HuH-7.5 (cell line): ENCODE results near the gene ZSCAN18.

Source experiments
- DNase-seq: peaks from one replicate; pipeline ENCODE4 v3.0.0; 2011; ENCODE audit warnings: low spot score

Gene ZSCAN18

DNA sequence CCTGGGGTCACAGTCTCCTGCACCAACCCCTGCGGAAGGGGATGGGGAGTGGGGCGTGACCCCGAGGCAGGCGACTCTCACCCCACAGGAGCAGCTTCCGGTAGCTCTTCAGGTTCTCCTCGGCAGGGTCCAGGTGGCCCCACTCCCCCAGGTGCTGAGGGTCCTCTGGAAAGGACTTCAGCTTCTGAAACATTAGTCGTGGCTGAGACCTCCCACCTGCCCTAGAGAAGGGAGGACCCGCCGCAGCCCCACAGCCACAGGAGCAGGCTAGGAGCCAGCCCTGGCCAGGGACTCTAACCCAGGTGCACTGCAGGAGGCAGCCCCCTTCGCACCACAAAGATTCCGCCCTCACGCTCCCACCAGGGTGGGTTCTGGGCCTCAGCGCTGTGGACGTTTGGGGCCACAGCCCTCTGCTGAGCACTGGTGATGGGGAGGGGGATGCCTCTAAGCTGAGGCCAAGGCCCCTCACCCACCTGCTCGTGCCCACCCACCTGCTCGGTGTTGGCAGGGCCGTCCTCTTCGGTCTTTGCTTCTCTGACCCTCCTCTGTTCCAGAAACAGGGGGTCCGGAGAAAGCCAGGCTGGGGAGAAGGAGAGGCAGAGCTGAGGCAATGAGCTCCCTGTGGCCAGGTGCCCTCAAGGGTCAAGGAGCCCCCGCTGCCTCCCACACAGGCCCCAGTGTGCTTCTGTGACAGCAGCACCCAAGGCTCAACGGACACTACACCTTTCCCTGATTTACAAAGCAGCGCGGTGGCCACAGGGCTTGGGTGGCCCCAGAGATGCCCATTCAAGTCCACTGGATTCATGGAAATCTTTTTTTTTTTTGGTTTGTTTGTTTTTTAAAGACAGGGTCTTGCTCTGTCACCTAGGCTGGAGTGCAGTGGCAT, 11.0 kb downstream of the ZSCAN18 start:
- no peak for DNase-seq

DNA sequence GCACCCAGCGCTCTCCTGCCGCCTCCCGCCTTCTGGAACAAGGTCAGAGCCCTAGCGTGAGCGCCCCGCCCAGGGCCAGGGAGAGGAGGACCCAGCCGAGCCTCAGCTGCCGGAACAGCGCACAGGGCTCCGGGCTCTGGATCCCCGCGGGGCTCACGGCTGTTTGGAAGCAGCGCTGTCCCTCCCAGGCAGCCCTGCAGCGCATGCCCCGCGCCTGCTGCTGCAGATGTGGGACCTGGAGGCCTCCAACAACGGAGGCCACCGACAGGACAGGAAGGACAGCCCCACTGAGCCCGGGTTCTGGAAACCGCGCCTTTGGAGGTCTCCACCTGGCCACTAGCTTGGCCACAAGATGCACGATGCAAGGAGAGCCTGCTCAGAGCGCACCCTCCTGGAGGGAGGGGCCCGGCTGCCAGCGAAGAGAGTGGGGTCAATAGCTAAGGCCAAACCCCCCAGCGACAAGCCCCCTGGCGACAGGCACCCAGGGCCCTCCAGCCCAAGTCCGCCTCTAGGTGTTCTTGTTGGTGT, 12.6 kb downstream of the ZSCAN18 start:
- DNase-seq: no peak

DNA sequence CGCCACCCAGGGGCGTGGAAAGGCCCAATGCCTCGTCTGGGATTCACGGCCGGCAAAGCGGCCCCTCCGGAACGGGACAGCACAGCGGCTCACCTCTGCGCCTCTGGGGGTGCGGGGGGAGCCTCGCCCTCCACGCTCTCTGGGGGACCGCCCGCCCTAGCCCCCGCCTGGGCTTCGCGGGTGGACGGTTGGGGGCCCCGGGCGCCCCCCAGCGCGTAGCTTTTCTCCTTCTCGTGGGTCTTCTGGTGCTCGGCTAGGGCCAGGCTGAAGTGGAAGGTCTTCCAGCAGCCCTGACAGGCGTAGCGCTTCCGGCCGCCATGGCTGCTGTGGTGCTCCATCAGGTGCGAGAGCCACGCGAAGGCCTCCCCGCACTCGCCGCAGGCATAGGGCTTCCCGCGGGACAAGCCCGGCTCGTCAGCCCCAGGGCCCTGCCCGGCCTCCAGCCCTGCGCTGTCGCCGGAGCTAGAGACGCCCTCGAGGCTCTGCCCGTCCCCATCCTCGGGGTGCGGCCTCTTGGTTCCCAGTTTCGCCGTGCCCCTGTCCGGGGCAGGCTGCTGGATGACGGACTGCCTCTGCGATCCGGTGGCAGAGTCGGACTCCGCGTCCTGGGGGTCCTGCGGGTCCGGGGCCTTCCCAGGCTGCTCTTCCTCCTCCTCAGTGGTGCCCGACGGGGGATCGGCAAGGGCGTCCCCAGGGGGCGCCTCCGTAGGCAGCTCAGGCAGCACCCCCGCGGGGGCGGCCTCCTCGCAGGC, 13.3 kb downstream of the ZSCAN18 start:
- no peak for DNase-seq

DNA sequence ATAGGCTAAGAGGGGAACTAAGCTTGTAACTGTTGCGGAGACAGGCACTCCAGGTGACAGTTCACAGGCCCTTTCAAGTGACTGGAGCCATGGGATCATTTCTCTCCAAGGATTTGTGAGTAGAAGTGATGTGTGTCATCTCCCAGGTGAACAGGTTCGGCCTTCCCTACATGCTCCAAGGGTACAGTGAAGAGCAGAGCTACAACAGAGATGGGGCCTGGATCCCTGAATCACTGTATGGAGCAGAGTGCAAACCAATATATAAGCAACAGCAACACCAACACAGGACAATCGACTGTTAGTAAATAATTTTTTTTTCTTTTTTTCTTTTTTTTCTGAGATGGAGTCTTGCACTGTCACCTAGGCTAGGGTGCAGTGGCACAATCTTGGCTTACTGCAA, 15.0 kb downstream of the ZSCAN18 start:
- no peak for DNase-seq

DNA sequence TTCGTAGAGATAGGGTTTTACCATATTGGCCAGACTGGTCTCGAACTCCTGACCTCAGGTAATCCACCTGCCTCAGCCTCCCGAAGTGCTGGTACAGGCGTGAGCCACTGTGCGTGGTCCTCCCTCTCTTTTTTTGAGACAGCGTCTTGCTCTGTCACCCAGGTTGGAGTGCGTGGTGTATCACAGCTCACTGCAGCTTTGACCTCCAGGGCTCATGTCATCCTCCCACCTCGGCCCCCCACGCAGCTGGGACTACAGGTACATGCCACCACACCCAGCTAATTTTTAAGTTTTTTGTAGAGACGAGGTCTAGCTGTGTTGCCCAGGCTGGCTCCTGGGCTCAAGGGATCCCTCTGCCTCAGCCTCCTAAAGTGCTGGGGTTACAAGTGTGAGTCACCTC, 18.2 kb downstream of the ZSCAN18 start:
- DNase-seq: no peak

DNA sequence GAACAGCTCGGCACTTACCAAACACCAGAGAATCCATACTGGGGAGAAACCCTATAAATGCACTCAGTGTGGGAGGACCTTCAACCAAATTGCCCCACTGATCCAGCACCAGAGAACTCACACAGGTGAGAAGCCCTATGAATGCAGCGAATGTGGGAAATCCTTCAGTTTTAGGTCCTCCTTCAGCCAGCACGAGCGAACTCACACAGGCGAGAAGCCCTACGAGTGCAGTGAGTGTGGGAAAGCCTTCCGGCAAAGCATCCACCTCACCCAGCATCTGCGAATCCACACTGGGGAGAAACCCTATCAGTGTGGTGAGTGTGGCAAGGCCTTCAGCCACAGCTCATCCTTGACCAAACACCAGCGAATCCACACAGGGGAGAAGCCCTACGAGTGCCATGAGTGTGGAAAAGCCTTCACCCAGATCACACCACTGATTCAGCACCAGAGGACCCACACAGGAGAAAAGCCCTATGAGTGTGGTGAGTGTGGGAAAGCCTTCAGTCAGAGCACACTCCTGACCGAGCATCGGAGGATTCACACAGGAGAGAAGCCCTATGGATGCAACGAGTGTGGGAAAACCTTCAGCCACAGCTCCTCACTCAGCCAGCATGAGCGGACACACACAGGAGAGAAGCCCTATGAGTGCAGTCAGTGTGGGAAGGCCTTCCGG, 30.7 kb downstream of the ZSCAN18 start:
- DNase-seq: no peak

DNA sequence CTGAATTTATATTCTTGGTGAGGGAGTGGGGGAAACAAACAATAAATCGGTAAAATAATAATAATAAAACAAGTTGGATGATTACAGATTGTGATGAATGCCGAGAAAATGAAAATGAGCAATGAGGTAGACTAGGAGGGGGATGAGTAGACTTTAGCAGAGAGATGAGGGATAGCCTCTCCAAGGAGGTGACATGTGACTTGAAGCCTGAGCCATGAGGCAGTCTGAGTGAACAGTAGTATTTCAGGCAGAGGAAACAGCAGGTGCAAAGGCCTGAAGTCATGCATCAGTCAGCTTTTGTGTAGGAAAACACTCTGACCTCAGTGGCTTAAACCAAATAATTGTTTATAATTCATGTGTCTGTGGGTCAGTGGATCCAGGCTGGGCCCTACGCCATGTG, 34.3 kb downstream of the ZSCAN18 start:
- no peak for DNase-seq

DNA sequence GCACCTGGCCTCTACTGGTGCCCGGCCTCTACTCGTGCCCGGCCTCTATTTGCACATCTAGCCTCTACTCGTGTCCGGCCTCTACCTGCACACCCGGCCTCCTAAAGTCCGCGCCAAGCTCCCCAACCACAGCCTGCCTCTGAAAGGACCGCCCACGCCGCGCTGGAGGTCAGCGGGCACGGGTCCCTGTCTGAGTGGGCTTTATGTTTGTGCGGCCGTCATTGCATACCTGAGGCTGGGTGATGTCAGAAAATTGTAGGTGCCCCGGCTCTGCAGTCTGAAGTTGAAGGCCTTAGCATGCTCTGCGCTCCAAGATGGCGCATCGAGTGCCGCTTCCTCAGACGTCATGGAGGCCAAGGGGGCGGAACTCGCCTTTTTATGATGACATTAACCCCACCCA, 37.8 kb downstream of the ZSCAN18 start:
- no peak for DNase-seq

DNA sequence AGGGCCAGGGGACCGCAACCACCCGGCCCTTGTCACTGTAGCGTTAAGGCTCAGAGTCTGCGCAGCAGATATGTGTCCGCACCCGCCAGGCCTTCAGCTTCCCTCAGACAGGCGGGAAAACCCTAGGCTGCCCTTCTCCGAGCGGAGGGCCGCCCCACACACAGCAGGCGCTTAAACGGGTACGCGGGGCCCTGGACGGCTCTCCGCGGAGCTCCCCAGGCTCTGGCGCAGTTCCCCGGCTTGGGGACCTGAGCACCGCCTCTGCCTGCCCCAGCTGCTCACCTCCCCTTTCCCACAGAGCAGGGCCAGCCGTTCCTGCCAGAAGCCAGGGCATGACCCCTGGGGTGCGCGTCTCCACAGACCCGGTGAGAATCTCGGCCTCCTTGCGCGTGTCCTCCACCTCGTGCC, 38.4 kb downstream of the ZSCAN18 start:
- DNase-seq: no peak

DNA sequence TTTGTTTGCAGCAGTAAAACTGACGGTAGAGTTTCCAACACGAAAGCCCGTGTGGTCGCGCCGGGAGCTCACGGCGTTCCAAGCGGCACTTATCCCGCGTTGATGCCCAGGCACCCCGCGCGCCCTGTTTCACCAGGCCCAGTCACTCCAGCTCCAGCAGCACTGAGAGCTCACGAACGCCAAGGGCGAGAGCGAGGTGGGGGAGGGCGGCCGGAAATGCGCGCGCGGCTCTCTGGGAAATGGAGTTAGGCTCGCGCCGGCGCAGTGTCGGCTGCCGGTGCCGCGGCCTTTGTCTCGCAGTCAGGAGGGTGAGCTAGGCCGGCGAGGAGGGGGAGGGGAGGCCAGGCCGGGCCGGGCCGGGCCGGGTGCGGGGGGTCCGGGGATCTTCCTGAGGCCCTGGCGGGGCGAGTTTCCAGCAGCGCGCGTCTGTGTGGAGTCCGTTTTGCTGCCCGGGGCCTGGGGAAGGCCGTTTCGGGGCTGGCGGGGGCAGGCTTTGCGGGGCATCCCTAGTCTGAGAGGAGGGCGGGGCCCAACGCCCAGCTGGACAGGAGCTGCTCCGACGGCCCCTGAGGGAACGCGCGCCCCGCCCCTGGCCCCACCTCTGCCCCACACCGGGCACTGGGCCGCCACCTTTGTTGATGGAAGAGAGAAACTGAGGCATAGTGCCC, 38.9 kb downstream of the ZSCAN18 start, which contains the start of gene ZNF135:
ZNF135 (plus strand) TSS at position 280 of the 668 bp plus-strand sequence. CDS start 721 bp downstream, outside the sequence.
- no peak for DNase-seq

DNA sequence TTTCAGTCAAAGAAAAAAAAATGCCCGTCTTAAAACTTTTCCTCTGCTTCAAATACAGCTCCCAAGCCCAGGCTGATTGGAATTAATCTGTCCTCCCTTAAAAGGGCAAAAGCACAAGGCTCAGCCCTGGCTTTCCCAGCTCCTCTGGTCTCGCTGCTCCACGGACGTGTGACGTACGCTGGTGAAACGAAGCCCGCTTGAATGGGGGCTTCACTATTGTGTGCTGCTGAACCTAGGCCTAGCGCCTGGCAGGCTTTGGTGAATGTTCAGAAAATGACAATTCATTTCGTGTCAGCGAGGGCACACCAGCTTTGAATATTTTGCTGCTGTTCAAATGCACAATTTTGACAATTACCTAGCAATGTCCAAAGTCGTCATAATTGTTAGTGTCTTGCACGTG, 39.6 kb downstream of the ZSCAN18 start:
- no peak for DNase-seq

DNA sequence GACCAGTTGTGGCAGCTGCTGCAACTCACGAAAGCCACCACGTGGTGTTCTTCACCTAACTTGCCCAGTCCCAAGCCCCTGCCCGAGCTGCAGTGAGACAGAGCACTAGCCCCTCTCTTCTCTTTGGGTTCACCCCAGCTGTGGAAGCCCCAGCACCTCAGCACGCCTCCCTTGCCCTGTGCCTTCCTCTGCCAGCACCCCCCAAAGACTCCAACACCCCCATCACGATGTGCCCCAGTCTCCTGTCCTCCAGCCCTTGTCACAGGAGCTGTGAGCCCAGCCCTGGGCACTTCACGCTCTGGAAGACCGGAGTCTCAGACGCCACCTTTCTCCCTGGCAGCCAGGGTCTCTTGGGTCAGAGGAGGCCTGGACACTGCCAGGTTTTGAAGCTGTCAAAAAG, 41.2 kb downstream of the ZSCAN18 start:
- DNase-seq: no peak

DNA sequence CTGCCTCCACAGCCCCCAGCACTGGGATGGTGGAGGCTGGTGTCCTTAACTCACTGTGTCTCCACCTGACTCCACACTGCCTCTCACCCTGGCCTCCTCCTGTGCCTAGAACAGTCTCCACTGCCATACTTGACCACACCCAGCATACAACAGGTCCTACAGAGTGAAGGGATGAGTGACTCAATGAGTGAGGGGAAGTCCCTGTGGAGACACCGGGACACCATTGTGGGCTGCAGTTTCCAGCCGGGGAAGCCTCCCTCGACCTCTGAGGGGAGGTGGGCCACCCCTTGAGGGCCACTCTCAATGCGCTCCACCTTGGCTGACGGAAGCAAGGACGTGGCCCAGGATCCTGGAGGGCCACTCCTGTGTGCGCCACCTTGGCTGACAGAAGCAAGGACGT, 41.8 kb downstream of the ZSCAN18 start:
- DNase-seq: no peak

DNA sequence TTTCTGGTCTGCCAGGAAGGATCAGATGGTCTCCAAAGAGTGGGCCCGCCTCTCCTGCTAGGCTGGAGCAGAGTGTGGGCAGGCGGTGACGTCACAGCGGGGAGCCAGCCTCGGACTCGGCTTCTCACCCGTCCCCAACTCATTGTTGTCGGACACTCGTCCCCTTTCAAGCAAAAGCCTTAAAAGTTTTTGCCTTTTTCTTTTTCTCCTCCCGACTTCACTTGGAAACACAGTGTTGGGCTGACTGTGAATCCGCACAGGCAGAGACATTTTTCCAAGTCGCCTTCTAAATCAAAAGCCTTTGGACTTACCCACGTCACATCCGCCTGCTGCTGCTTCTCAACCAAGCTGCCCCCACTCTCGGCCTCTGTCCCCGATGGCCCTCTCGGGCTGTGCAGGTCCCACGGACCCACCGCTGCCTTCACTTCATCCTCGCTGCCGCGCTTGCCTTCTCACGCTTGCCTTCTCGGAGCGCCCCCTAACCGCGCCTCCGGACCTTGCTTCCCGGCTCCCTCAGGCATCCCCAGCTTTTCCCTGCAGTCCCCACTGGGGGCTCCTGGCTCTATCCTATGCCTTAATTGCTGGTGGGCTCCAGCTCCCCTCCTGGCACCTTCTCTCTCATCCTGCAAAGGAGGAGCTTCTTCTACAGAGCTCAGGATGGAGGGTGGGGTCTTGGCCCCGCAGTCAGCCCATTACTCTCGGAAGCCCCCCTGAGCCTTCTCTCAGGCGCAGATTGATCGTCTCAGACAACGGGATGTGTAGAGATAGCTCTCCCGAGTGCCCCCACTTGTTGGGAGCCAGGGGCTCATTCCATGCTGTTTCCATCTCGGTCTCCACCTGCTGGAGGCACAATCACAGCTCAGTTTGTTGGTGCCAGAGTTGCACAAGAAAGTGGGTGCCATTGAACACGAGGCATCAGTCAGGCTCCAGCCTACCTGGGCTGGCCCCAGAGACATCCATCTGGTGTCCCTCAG, 42.8 kb downstream of the ZSCAN18 start:
- no peak for DNase-seq

DNA sequence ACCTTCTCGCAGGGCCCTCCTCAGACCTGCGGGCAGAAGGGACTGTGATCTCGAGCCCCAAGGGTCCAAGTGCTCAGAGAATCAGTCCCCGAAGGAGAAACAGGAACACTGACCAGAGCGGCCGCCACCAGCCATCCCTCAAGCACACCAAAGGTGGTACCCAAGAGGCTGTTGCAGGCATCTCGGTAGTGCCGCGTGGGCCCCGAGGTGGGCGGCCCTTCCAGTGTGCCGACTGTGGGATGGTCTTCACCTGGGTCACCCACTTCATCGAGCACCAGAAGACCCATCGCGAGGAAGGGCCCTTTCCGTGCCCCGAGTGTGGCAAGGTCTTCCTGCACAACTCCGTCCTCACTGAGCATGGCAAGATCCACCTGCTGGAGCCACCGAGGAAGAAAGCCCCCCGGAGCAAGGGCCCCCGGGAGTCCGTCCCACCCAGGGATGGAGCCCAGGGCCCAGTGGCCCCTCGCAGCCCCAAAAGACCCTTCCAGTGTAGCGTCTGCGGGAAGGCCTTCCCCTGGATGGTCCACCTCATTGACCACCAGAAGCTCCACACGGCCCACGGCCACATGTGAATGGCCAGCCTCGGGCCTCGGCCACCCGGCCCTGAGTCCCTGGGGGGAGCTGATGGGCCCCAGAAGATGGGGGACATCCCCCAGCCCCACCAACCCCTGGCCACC, 44.4 kb downstream of the ZSCAN18 start:
- no peak for DNase-seq

DNA sequence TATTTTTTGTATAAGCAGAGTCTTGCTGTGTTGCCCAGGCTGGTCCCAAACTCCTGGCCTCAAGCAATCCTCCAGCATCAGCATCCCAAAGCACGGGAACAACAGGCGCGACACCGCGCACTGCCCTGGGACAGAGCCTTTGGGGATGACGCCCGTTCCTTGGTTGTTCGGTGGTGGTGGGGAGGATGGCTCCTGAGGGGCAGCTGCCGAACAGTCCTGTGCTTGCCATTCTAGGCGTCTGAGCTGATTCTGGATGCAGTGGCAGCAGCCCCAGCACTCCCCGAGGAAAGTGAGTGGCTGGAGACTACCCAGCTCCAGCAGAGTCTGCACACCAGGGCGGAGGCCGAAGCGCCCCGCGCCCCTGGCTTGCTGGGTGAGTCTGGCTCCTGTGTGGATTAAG, 45.8 kb downstream of the ZSCAN18 start:
- no peak for DNase-seq

DNA sequence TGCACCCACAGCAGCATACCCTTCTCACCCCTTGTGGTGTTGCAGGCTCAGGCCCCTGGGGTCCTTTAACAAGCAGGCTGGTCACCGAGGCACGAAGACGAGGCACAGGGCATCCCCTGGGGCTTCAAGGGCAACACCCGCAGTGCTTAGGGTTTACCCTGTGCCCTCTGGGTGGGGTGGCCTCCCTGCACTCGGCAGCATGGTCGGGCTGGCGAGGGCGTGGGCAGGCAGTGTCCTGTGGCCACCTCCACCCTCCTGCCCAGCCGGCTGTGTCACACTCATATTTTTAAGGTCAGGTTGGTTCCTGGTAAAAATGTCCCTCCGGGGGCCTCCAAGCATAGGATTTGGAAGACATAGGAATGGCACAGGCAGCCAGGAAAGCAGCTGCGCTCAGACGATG, 50.4 kb downstream of the ZSCAN18 start:
- DNase-seq: no peak

DNA sequence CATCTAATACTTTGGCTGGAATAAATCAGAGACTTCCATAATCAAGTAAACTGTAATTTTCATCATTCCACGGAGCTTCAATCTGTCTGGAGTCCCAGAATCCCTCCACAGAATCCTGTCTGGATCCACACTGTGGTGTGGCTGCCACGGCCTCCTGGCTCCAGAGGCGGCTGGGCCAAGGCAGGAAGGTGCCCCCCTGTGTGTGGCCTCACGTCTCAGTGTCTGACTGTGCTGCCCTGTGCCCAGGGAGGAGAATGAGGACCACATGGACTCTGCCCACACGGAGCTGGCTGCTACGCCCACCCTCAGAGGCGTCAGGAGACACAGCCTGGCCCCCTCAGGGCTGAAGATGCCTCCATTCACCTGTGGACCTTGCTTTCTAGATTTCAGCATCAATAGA, 51.2 kb downstream of the ZSCAN18 start:
- no peak for DNase-seq

DNA sequence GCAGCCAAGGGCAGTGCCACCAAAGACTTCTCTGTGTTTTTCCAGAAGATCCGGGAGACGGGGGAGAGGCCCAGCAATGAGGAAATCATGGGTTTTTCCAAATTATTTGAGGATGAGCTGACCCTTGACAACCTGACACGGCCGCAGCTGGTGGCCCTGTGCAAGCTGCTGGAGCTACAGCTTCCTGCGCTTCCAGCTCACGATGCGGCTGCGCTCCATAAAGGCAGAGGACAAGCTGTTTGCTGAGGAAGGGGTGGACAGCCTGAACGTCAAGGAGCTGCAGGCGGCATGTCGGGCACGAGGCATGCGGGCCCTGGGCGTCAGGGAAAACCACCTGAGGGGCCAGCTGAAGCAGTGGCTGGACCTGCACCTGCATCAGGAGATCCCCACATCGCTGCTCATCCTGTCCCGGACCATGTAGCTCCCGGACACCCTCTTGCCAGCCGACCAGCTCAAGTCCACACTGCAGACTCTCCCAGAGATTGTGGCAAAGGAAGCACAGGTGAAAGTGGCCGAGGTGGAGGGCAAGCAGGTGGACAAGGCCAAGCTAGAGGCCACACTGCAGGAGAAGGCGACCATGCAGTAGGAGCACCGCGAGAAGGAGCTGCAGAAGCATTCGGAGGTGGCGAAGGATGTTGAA, 52.5 kb downstream of the ZSCAN18 start:
- no peak for DNase-seq

DNA sequence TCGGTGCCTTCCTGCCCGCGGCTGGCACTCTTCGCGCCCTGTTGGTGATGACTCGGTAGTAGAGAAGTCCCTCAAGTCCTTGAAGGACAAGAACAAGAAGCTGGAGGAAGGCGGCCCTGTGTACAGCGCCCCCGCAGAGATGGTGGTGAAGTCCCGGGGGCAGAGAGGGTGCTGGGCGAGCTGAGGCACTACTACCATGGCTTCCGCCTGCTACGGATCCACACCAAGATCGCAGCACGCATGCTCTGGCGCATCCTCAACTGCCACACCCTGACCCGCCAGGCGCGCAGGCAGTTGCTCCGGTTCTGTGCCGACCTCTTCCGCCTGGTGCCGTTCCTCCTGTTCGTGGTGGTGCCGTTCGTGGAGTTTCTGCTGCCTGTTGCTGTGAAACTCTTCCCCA, 53.1 kb downstream of the ZSCAN18 start:
- DNase-seq: no peak
